AG04450 (cell line): ENCODE data around the gene VSX2. TPM values are rescaled to one million over a fixed set of nuclear protein-coding genes. Genes with fewer than 3 reads are reported as not detected.

Source experiments
- CTCF ChIA-PET: fragments of 300-600, 350-600 bp; formaldehyde crosslinking; extraction: SDS; loops from one replicate; lab custom pipeline; 2022; ENCODE audit warnings: antibody characterized with exemption, inconsistent platforms; lab: Charles Lee
- POLR2A ChIA-PET: fragments of 350-600 bp; formaldehyde crosslinking; extraction: SDS; loops from one replicate; lab custom pipeline; 2021; ENCODE audit warnings: antibody characterized with exemption, inconsistent platforms; lab: Yijun Ruan, JAX
- DNase-seq: peaks from one replicate; pipeline ENCODE4 v3.0.0-alpha.2; 2011; ENCODE audit warnings: low read depth, low spot score
- H3K27ac ChIP-seq: one replicate; pipeline ENCODE4 v1.5.1; 2012; ENCODE audit warnings: low read depth, low read length, control low read depth
- H3K27me3 ChIP-seq: one replicate; pipeline ENCODE4 v1.6.0; 2012; ENCODE audit warnings: low read length; ENCODE audit not compliant: control insufficient read depth, insufficient read depth
- H3K4me3 ChIP-seq: 2 replicates; pipeline ENCODE4 v1.5.1; 2011; ENCODE audit warnings: mild to moderate bottlenecking, low read depth, low read length, control low read depth
- H3K9me3 ChIP-seq: 2 replicates; pipeline ENCODE4 v1.5.1; 2012; ENCODE audit warnings: low read length; ENCODE audit not compliant: control insufficient read depth, insufficient read depth
- polyA plus RNA-seq: library from polyadenylated mRNA; depleted of rRNA; stranded (reverse); fragments of >200 nt; gene quantifications from 2 replicates; pipeline ENCODE4 v1.2.3, GENCODE V29; 2011
- TF ChIP-seq, protein P1 (sequence below): IDR thresholded peaks from 2 replicates; pipeline ENCODE4 v1.5.1; 2011; ENCODE audit warnings: low read depth, low read length, control low read depth, inconsistent platforms

VSX2 gene
- polyA plus RNA-seq, 1 experiment, result not detected

- no peak for DNase-seq
- POLR2A ChIA-PET, result no interaction called here
- Histone ChIP-seq H3K9me3 (no peaks in the 10 kb centered on the region; the same call in 1 of the 2 replicates), H3K27me3 (peaks cover 70% of the 10 kb centered on the region), H3K27ac (no peak overlapping the region), H3K4me3 (no peak overlapping the region)
- TF ChIP-seq, protein P1, sequence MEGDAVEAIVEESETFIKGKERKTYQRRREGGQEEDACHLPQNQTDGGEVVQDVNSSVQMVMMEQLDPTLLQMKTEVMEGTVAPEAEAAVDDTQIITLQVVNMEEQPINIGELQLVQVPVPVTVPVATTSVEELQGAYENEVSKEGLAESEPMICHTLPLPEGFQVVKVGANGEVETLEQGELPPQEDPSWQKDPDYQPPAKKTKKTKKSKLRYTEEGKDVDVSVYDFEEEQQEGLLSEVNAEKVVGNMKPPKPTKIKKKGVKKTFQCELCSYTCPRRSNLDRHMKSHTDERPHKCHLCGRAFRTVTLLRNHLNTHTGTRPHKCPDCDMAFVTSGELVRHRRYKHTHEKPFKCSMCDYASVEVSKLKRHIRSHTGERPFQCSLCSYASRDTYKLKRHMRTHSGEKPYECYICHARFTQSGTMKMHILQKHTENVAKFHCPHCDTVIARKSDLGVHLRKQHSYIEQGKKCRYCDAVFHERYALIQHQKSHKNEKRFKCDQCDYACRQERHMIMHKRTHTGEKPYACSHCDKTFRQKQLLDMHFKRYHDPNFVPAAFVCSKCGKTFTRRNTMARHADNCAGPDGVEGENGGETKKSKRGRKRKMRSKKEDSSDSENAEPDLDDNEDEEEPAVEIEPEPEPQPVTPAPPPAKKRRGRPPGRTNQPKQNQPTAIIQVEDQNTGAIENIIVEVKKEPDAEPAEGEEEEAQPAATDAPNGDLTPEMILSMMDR, result no peak
- CTCF ChIA-PET, result interaction anchor here (0.9 to 2.5 kb wide), 3 partner anchors 10 to 134 kb away, joined by 4 to 19 read pairs (median 6); no protein-coding TSS in a partner anchor
Measured at GRCh38 chr14:74246542-74246941, 7.3 kb downstream of the VSX2 start.

DNA sequence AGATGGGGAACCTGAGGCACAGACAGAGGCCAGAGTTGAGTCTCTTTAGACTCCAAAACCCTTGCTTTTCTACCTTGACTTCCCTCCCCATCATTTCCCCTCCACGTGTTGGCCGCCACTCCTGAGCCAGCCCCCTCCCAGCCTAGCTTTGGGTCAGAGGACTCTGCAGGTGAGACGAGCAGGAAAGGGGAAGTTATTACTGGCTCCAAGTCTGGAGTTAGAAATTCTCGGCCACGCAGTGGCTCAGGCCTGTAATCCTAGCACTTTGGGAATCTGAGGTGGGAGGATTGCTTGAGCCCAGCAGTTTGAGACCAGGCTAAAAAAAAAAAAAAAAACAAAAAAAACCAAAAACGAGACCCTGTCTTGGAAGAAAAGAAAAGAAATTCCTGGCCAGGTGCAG lies 8.8 kb downstream of the VSX2 start:
- CTCF ChIA-PET, result interaction anchor here (2.5 kb wide), 1 partner anchor 9 kb away, joined by 19 read pairs; no protein-coding TSS in a partner anchor
- Histone ChIP-seq H3K9me3 (no peaks in the 10 kb centered on the region), H3K27me3 (peaks cover 57% of the 10 kb centered on the region), H3K27ac (no peak overlapping the region), H3K4me3 (no peak overlapping the region)
- no peak for DNase-seq
- TF ChIP-seq, protein P1, result no peak
- POLR2A ChIA-PET, result no interaction called here

- ChIA-PET POLR2A (no interaction called here), CTCF (interaction anchor here (0.7 to 1.1 kb wide), 4 partner anchors 8 to 139 kb away, joined by 3 to 6 read pairs (median 4); no protein-coding TSS in a partner anchor)
- TF ChIP-seq, protein P1, result no peak
- Histone ChIP-seq H3K27ac (no peak overlapping the region), H3K27me3 (peaks cover 51% of the 10 kb centered on the region), H3K4me3 (no peak overlapping the region), H3K9me3 (no peaks in the 10 kb centered on the region)
- no peak for DNase-seq
Measured at GRCh38 chr14:74249433-74250375, 10.5 kb downstream of the VSX2 start.

DNA sequence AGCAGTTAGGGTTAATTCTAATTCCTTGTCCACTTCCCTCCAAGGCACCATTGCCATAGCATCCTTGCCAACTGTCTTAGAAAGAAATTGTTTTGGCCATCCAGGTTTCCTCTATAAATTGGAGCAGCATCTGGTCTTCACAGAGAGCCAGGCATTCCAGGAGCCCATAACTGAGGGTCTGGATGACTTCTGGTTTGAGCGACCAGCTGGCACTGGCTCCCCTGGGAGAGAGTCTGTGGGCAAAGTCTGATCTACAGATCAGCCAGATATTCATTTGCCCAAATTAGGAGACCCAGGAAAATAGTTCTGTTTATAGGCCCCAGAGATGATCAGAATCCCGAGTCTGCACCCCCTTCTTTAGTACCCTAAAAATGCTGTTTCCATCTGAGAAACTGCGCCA lies 16.0 kb downstream of the VSX2 start:
- DNase-seq, result no peak
- Histone ChIP-seq H3K9me3 (no peaks in the 10 kb centered on the region; the same call in 1 of the 2 replicates), H3K4me3 (no peak overlapping the region), H3K27ac (no peak overlapping the region), H3K27me3 (peaks cover 45% of the 10 kb centered on the region)
- ChIA-PET CTCF (interaction anchor here (0.6 to 3.4 kb wide), 2 partner anchors 9 to 121 kb away, joined by 3 to 19 read pairs; no protein-coding TSS in a partner anchor), POLR2A (no interaction called here)
- TF ChIP-seq, protein P1, result no peak
